HG03095 (cell line): ENCODE data around the gene HSF2BP.
"Not testable (repeated sequence)": the region's sequence is repeated elsewhere in the genome, so short reads cannot be mapped to it uniquely, and the experiment has no call there.

ENCODE experiments used
- ATAC-seq: cut with Tn5 transposase; IDR thresholded peaks from one replicate; pipeline ENCODE4 v1.9.1; 2021; ENCODE audit warnings: moderate library complexity; ENCODE audit not compliant: unreplicated experiment

HSF2BP gene

DNA sequence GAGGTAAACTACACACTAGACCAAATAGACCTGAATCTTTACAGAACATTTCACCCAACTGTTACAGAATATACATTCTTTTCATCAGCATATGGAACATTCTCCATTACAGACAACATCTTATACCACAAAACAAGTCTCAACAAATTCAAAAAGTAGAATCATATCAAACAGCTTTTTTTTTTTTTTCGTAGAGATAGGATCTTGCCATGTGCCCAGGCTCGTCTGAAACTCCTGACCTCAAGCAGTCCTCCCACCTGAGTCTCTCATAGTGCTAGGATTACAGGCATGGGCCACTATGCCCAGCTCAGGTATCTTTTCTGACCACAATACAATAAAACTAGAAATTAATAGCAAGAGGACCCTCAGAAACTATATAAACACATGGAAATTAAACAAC is 36.5 kb downstream of the HSF2BP start:
- ATAC-seq = no peak

DNA sequence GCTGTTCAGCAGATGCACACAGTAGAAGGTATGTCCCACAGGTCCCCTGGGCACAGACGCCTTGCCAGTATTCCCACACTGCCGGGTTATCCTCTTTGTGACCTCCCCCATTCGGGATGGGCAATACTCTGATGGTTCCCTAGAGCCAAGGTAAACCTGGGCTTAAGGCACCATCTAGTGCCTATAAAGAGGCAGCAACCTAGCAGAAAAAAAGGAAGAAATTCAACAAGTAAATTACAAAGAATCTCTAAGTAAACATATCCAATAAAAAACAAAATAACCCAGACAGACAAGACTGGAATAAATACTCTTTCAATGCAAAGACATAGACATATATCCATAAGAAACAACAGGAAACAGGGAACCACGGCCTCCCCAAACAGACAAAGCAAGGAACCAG is 39.4 kb downstream of the HSF2BP start:
- ATAC-seq = no peak

- ATAC-seq = no peak
These were observed 39.9 kb downstream of the HSF2BP start for GRCh38 chr21:43619344-43619743.

DNA sequence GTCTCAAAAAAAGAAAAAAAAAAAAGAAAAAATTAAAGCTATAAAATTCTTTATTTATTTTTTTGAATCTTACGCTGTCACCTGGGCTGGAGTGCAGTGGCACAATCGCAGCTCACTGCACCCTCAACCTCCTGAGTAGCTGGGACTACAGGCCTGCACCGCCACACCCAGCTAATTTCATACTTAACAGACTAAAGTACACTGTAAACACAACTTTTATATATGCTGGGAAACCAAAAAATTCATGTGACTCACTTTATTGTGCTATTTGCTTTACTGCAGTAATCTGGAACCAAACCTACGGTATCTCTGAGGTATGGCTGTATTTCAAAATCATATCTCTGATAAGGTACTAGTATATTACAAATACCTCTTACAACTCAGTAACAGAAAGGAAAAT is 40.3 kb downstream of the HSF2BP start:
- no peak for ATAC-seq

GRCh38 chr21:43616861-43617260 is 42.4 kb downstream of the HSF2BP start:
- ATAC-seq = not testable (repeated sequence)

GRCh38 chr21:43614839-43615238 is 44.4 kb downstream of the HSF2BP start:
- no peak for ATAC-seq

DNA sequence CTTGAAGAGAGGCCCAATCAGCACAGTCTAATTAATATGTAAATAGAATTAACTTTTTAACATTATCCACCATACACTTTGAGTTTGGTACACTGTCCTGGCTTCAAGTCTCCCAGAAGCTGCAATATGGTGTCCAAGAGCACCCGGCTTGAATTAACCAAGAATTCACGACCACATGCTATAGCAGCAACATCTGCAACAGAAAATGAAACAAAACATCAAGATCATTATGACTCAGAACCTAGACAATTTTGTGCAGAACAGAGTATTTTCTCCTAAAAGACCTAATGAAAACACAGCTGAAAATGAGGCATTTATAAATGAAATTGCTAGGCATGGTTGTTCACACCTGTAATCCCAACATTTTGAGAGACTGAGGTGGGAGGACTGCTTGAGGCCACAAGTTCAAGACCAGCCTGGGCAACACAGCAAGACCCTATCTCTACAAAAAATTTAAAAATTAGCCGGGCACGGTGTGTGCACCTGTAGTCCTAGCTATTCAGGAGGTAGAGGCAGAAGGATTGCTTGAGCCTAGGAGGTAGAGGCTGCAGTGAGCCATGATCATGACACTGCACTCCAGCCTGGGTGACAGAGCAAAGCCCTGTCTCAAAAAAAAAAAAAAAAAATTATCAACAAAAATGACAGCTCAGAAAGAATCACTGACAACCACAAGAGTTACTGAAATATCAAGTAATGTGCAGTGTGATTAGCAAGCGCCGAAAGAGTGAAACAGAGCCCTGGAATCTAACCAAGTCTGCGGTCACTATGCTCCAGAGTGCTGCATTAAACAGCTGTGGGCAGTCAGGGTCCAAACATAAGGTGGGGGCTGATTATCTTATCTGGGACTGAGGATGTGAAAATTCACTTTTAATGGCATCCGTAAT is 45.3 kb downstream of the HSF2BP start:
- no peak for ATAC-seq

DNA sequence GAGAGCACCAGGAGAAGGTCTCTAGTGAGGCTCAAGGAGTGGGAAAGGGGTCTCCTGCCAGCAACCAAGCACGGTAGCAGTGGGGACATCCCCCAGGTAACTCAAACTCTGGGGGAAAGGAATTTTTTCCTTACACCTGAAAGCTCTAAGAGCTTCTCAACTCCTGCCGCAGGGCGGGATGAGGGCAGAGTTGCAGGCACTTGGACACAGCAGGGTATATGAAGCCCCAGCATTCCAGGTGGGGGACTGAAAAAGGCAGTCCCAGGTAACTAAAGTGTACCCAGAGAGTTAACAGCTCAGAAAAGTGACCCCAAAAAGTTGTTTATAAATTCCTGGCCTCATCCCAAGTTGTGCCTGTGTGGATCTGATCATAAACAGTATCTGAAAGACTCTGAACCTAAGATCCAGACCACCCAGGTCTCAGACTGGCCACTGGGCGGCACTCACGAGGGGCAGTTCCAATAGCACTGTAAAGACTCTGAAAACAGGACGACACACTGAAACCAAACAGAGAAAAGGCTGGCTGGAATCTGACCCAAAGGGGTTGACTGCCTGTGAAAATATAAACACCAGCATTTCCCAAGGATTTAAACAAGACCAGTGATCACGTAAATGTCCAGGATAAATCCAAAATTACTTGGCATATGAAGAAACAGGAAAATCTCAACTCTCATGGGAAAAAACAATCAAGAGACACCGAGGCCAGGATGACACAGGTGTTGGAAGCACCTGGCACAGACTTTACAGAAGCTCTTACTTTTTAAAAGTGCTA is 47.5 kb downstream of the HSF2BP start:
- no peak for ATAC-seq

- no peak for ATAC-seq
These were observed 49.6 kb downstream of the HSF2BP start for GRCh38 chr21:43609501-43610340.

- ATAC-seq = no peak
These were observed 50.6 kb downstream of the HSF2BP start for GRCh38 chr21:43608664-43609063.

DNA sequence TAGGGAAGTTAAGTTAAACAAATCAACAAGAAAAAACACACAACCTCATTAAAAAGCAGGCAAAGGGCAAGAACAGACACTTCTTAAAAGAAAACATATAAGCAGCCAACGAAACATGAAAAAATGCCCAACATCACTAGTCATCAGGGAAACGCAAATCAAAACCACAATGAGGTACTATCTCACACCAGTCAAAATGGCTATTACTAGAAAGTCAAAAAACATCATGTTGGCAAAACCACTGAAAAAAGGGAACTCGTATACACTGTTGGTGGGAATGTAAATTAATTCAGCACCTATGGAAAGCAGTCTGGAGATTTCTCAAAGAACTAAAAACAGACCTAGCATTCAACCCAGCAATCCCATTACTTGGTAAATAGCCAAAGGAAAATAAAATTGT is 51.1 kb downstream of the HSF2BP start:
- ATAC-seq = no peak

DNA sequence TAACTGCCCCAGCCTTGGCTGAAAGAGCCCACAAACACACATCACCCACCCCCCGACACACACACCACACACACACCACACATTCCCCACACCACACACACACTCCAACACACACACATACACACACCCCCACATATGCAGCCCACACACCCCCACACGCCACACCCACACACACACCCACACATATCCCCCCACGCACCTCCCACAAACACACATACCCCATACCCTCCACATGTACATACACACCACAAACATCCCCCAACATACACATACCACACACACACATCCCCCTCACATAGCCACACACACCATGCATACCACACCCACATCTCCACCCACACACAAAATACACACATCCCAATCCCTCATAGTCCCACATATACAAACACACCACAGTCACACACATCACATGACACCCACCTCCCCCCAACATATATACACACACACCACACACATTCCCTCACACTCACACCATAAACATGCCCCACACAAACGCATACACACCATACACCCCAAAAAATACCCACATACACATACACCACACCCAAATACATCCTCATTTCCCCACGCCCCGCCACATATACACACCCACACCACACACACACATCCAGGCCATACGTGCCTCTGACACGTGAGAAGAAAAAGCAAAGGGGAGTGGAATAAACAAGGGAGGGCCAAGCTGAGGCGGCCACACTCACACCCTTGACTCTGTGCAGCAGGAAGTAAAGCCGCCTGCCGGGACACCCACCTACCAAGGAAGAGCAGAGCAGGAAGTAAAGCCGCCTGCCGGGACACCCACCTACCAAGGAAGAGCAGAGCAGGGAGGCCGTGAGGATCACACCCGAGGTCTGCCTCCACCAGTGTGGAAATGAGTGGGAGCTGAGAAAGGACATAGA is 53.7 kb downstream of the HSF2BP start:
- no peak for ATAC-seq

GRCh38 chr21:43604505-43605204 is 54.6 kb downstream of the HSF2BP start:
- no peak for ATAC-seq

GRCh38 chr21:43603641-43604504 is 55.4 kb downstream of the HSF2BP start:
- ATAC-seq = no peak

DNA sequence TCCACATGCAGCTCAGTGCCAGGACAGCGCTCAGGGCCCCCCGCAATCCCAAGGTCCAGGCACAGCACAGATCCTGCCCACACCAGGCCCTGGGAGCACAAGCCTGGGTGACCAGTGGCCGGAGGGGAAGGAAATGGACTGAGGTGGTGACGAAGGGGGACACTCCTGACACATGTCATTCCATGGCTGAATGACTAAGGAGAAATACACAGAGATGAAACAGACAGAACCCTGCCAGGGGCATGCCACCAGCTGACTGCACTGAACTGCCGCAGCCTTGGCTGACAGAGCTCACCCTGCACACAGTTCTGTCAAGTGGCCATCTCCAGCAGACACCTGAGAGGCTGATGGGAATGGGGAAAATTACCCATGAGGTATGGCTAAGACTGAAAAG is 56.1 kb downstream of the HSF2BP start:
- ATAC-seq = no peak

DNA sequence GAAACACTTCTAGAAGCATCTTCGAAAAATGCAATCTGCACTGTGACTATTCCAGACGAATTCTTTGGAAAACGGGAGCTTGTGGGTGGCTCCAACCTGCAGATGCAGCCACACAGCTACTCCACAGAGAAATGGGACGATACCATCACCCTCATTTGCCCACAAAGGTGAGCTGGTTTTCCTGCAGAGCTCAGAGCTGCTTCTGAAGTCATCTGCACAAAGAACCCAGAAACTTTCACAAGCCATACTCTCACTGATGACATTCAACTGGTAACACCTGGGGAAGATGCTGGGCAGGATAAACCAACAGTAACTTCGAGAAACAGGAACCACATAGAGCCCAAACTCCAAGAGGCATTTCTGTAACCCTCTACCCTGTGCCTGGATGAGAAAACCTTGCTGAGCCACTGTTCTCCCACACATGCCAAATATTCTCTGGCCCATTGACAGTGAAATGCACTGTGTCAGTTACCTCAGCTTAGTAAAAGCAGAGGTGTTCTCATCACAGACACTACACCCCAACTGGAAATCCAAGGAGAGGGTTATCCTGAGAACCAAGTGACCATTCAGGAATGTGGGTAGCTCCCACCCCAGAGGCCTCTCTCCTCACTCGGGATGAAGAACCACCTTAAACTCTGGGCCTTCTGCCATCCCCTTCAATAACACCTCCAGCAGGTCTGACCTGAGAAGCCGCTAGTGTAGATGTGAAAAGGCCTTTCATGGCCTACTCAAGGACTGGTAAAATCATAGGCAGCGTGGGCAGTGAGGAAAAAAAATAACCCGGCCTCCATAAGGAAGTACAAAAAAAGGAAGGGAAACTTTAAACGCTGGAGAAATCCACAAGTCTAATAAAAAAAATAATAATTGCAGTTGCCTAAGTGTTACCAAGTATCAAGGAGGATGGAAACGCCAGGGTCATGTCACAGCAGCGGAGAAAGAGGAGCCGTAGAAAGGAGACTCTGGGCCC is 56.7 kb downstream of the HSF2BP start:
- ATAC-seq = no peak

GRCh38 chr21:43600642-43601402 is 58.5 kb downstream of the HSF2BP start:
- no peak for ATAC-seq
